Astrocyte of the cerebellum (primary cell): ENCODE data around the gene ANKDD1A.

Experiments used
- DNase-seq: peaks from one replicate; pipeline ENCODE4 v3.0.0-alpha.2; 2011; ENCODE audit warnings: low read depth
- H3K4me3 ChIP-seq: 2 replicates; pipeline ENCODE4 v1.5.1; 2011; ENCODE audit warnings: mild to moderate bottlenecking, low read depth, low read length, moderate library complexity
- in situ Hi-C: cut with HindIII; loops from 2 replicates; pipeline ENCODE4 v1.10.0; 2017; ENCODE audit warnings: low sequenced_read_pairs
- TF ChIP-seq, protein P1 (sequence below): IDR thresholded peaks from 2 replicates; pipeline ENCODE4 v1.5.1; 2012; ENCODE audit warnings: low read length, low read depth, moderate library complexity, mild to moderate bottlenecking; ENCODE audit errors: missing control alignments

The ANKDD1A gene

DNA sequence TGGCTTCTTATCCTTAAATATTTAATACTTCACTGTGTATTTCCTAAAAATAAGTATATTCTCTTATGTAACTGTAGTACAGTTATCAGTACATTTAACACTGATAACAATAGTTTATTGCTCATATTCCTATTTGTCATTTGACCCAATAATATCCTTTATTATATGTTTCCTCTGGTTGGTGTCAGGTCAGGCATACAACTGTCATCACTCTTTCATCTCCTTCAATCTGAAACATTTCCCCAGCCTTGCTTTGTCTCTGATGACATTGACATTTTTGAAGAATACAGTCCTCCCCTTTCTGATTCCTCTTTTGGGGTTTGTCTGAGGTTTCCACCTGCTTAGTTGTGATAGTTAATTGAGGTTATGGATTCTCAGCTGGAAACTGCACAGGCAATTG is 42.2 kb upstream of the ANKDD1A start:
- no peak for DNase-seq
- no peak overlapping the region for H3K4me3 ChIP-seq
- in situ Hi-C loops: no loop called here
- TF ChIP-seq, protein P1, sequence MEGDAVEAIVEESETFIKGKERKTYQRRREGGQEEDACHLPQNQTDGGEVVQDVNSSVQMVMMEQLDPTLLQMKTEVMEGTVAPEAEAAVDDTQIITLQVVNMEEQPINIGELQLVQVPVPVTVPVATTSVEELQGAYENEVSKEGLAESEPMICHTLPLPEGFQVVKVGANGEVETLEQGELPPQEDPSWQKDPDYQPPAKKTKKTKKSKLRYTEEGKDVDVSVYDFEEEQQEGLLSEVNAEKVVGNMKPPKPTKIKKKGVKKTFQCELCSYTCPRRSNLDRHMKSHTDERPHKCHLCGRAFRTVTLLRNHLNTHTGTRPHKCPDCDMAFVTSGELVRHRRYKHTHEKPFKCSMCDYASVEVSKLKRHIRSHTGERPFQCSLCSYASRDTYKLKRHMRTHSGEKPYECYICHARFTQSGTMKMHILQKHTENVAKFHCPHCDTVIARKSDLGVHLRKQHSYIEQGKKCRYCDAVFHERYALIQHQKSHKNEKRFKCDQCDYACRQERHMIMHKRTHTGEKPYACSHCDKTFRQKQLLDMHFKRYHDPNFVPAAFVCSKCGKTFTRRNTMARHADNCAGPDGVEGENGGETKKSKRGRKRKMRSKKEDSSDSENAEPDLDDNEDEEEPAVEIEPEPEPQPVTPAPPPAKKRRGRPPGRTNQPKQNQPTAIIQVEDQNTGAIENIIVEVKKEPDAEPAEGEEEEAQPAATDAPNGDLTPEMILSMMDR: no peak

DNA sequence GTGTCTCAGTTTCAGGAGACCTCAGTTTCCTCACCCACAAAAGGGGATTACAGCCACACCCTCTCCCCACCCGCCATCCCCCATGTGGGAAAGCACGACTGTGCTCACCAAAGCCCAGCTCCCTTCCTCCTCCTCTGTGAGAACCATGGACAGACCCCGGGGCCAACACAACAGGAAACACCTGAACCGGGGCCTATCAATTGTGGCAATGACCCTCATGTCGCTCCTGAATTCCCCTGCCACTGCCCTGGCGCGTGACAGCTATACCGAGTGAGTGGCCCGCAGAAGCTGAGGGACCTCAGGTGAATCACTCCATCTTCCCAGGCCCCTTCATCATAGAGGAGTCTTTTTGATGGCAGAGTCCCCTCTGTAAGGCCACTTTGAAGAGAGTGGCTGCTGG is 41.3 kb upstream of the ANKDD1A start:
- no peak for DNase-seq
- TF ChIP-seq, protein P1: no peak
- no peak overlapping the region for H3K4me3 ChIP-seq
- in situ Hi-C loops: no loop called here

DNA sequence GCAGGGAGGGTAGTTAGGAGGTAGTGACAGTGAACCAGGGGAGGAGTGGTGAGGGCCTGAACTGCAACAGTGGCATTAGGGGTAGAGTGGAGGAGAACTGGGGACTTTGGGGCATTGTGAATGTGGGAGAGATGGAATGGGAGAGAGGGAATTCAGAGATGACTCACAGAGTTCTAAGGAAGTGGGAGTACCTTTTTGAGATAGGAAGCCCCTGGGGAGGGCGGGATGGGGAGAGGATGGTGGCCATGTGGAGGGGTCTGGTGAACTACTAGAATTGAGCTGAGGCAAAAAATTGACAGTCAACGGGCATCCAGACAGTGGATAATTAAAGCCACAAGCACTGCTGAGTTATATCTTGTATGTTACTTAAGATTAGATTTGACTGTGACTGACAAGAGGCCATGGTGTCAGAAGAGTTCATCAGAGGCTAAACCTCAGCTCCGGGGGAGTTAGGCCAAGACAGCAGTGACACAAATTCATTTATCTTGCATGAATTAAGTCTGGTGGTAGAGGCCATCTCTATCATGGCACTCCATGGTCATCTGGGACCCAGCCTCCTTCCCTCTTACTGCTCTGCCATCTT is 36.0 kb upstream of the ANKDD1A start:
- in situ Hi-C loops: no loop called here
- no peak for DNase-seq
- no peak overlapping the region for H3K4me3 ChIP-seq
- TF ChIP-seq, protein P1: no peak

DNA sequence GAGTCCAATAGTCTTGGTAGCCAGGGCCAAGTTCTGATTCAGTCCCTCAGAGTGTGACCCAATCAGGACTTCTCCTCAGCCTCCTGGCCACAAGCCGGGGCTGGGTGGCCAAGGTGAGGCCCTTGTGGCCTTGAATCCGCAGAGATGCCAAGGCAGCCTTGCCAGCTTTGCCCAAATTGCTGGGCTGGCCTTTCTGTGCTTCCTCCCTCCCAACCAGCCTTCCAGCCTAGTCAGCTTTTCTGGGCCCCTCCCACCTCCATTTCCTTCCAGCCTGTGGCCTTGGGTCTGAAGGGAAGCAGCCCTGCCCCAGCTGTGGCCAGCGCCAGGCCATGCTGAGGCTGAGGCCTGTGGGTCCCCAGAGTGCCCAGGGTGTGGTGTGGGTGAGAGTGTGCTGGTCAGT is 34.3 kb upstream of the ANKDD1A start:
- no peak overlapping the region for H3K4me3 ChIP-seq
- no peak for DNase-seq
- in situ Hi-C loops: no loop called here
- TF ChIP-seq, protein P1: no peak

DNA sequence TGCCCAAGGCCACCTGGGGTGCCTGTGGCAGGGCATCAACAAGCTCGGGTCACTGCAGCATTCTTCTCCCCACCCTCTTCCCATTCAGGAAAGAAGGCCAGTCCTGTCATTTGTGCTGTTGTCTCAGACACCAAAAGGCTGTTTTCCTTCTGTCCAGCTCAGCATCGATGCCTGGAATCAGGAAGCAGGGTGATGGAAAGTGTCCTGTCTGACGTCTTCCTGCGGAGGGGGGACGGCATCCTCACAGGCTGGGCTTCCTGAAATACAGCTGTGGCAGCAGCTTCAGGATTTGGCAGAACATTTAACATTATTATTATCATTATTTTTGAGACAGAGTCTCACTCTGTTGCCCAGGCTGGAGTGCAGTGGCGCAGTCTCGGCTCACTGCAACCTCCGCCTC is 33.0 kb upstream of the ANKDD1A start:
- in situ Hi-C loops: no loop called here
- DNase-seq: no peak
- TF ChIP-seq, protein P1: no peak
- no peak overlapping the region for H3K4me3 ChIP-seq

DNA sequence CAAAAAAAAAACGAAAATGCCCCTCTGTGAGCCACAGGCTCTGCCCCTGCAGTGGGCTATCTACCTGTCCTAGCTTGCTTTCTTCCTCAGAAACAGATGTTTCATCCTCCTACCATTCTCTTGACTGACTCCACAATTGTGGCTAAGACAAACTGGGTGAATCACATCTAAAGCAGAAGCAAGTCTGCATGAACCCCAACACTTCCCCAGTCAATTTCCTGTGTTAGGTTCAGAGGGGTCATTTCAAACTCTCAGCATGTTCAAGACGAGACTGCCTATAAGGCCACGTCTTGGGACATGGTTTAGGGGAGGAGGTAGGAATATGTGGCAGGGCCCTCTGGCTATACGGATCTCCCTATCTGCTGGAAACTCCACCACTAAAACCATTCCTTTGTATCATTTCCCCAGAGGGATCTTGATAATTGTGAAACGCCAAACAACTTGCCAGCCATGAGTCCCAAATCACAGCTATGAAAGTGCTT is 28.6 kb upstream of the ANKDD1A start:
- TF ChIP-seq, protein P1: no peak
- no peak for DNase-seq
- H3K4me3 ChIP-seq: no peak overlapping the region
- in situ Hi-C loops: no loop called here
